OCI-LY7 (cell line): Measurements from ENCODE around the gene CLEC12A. TPM values are rescaled to one million over a fixed set of nuclear protein-coding genes. Genes with fewer than 3 reads are reported as not detected.

ENCODE experiments used
- BruUV-seq: library from RNA; stranded (reverse); fragments of 400-500 nt; replicated peaks from 2 replicates; lab custom pipeline; 2021; lab: Mats Ljungman, UMichigan
- CTCF ChIA-PET: fragments of 300-600 bp; sonication (Branson Sonifier 250); formaldehyde crosslinking; loops from one replicate; lab custom pipeline; 2022; ENCODE audit warnings: antibody characterized with exemption; ENCODE audit not compliant: unreplicated experiment; lab: Charles Lee
- POLR2A ChIA-PET: fragments of 300-600 bp; sonication (Branson Sonifier 250); formaldehyde crosslinking; loops from one replicate; lab custom pipeline; 2022; ENCODE audit warnings: antibody characterized with exemption; lab: Charles Lee
- DNase-seq: peaks from one replicate; pipeline ENCODE4 v3.0.0-alpha.2; 2015; ENCODE audit warnings: low spot score
- H2AFZ ChIP-seq: fragments of 200-600 bp; sonication (generic), shearing (Covaris generic); 2 replicates; pipeline ENCODE4 v1.6.1; 2014; ENCODE audit warnings: mild to moderate bottlenecking, antibody characterized with exemption, low read length, moderate library complexity
- H3K27ac ChIP-seq: fragments of 200-600 bp; sonication (generic); 2 replicates; pipeline ENCODE4 v1.5.1; 2014; ENCODE audit warnings: mixed run types, low read depth, mild to moderate bottlenecking, moderate library complexity, low read length, inconsistent platforms; ENCODE audit not compliant: poor library complexity, severe bottlenecking
- H3K36me3 ChIP-seq: fragments of 200-600 bp; sonication (generic); 2 replicates; pipeline ENCODE4 v1.6.1; 2014; ENCODE audit warnings: mild to moderate bottlenecking, antibody characterized with exemption, low read length, moderate library complexity, mixed read lengths; ENCODE audit not compliant: insufficient read depth
- H3K4me1 ChIP-seq: fragments of 200-600 bp; sonication (generic); 2 replicates; pipeline ENCODE4 v1.5.1; 2014; ENCODE audit warnings: mild to moderate bottlenecking, low read length; ENCODE audit not compliant: insufficient read depth, poor library complexity, severe bottlenecking
- H3K4me2 ChIP-seq: fragments of 200-600 bp; sonication (generic); 2 replicates; pipeline ENCODE4 v1.6.1; 2014; ENCODE audit warnings: mild to moderate bottlenecking, low read length
- H3K4me3 ChIP-seq: fragments of 200-600 bp; sonication (generic); 2 replicates; pipeline ENCODE4 v1.5.1; 2014; ENCODE audit warnings: mild to moderate bottlenecking, low read depth, low read length; ENCODE audit not compliant: poor library complexity, severe bottlenecking
- H3K79me2 ChIP-seq: fragments of 200-600 bp; sonication (generic); 2 replicates; pipeline ENCODE4 v1.6.1; 2016; ENCODE audit warnings: low read depth, mild to moderate bottlenecking, low read length, moderate library complexity, mixed read lengths; ENCODE audit not compliant: insufficient read depth
- H3K9me2 ChIP-seq: fragments of 200-600 bp; sonication (generic); 2 replicates; pipeline ENCODE4 v1.6.1; 2016; ENCODE audit warnings: mild to moderate bottlenecking, low read length, mixed read lengths; ENCODE audit not compliant: insufficient read depth
- H3K9me3 ChIP-seq: fragments of 200-600 bp; sonication (generic); 2 replicates; pipeline ENCODE4 v1.6.1; 2014; ENCODE audit warnings: mild to moderate bottlenecking, mixed run types, low read length, mixed read lengths
- H4K20me1 ChIP-seq: fragments of 200-600 bp; sonication (generic); 2 replicates; pipeline ENCODE4 v1.6.1; 2014; ENCODE audit warnings: mild to moderate bottlenecking, antibody characterized with exemption, low read length, moderate library complexity, mixed read lengths; ENCODE audit not compliant: insufficient read depth
- EZH2phosphoT487 ChIP-seq: fragments of 200-600 bp; sonication (generic); IDR thresholded peaks from 2 replicates; pipeline ENCODE4 v1.6.1; 2018; ENCODE audit warnings: low read depth, borderline replicate concordance, mild to moderate bottlenecking, mixed run types, antibody characterized with exemption, low read length, moderate library complexity, mixed read lengths
- intact Hi-C: fragments of 100-400 bp; cut with micrococcal nuclease; formaldehyde crosslinking; loops from one replicate; pipeline ENCODE4 v1.10.0; 2022; ENCODE audit not compliant: unreplicated experiment
- total RNA-seq, 2 experiments: library from RNA; depleted of rRNA in 1 of 2; stranded (reverse); fragments of >200 nt in 1 of 2; shearing (Covaris generic) in 1 of 2; gene quantifications; 2 replicates each; pipeline ENCODE4 v1.2.3, GENCODE V29; 2014 to 2022
- TF ChIP-seq, protein P1 (sequence below): fragments of 200-600 bp; sonication (generic); conservative IDR thresholded peaks from 2 replicates; pipeline ENCODE4 v1.5.1; 2014; ENCODE audit warnings: mild to moderate bottlenecking, antibody characterized with exemption, low read length, moderate library complexity, mixed read lengths

The CLEC12A gene
- total RNA-seq, 2 experiments from 2014 or later: not detected

DNA sequence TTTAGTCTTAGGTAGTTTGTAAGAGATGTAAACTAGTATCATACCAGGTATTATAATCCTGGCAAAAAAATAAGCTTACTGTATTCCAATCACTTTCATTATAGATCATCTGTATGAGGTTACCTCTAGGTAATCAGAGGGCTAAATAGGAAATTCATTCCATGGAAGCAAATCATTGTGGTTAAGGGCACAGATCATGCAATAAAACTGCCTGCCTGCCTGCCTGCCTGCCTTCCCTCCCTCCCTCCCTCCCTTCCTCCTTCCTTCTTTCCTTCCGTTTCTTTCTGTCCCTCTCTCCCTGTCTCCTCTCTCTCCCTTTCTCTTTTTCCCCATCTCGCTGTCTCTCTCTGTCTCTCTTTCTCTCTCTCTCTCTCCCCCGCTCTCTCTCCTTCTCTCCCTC, 56.1 kb downstream of the CLEC12A start:
- ChIA-PET POLR2A (no interaction called here), CTCF (no interaction called here)
- intact Hi-C loops: no loop called here
- Histone ChIP-seq H2AFZ (no peak overlapping the region), H3K4me1 (no peaks in the 10 kb centered on the region), H3K4me3 (no peak overlapping the region), H3K9me2 (no peaks in the 10 kb centered on the region), H4K20me1 (no peaks in the 10 kb centered on the region), H3K4me2 (no peak overlapping the region), H3K36me3 (no peaks in the 10 kb centered on the region), H3K27ac (no peak overlapping the region), H3K9me3 (no peaks in the 10 kb centered on the region), H3K79me2 (no peaks in the 10 kb centered on the region)
- no peak for TF ChIP-seq EZH2phosphoT487
- TF ChIP-seq, protein P1, sequence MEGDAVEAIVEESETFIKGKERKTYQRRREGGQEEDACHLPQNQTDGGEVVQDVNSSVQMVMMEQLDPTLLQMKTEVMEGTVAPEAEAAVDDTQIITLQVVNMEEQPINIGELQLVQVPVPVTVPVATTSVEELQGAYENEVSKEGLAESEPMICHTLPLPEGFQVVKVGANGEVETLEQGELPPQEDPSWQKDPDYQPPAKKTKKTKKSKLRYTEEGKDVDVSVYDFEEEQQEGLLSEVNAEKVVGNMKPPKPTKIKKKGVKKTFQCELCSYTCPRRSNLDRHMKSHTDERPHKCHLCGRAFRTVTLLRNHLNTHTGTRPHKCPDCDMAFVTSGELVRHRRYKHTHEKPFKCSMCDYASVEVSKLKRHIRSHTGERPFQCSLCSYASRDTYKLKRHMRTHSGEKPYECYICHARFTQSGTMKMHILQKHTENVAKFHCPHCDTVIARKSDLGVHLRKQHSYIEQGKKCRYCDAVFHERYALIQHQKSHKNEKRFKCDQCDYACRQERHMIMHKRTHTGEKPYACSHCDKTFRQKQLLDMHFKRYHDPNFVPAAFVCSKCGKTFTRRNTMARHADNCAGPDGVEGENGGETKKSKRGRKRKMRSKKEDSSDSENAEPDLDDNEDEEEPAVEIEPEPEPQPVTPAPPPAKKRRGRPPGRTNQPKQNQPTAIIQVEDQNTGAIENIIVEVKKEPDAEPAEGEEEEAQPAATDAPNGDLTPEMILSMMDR: no peak
- no TSS peak for BruUV-seq
- no peak for DNase-seq

DNA sequence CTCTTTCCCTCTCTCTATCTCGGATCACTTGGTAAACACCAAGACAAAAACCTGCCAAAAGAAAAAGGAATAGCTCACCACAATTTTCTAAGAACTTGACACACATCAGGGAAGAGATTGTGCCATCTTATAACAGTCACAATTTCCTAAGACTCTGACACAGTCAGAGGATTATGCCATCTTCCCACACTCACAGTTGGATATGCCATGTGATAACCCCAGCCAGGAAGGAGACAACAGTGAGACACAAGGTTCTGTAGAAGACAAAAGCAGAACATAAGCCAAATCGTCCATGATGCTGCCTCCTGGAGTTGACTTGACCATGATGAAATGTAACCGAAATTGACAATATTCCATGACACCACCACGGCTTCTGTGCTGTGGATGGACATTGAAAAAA, 56.5 kb downstream of the CLEC12A start:
- Histone ChIP-seq H3K4me1 (no peaks in the 10 kb centered on the region), H2AFZ (no peak overlapping the region), H3K27ac (no peak overlapping the region), H4K20me1 (no peaks in the 10 kb centered on the region), H3K4me3 (no peak overlapping the region), H3K79me2 (no peaks in the 10 kb centered on the region), H3K9me3 (no peaks in the 10 kb centered on the region), H3K4me2 (no peak overlapping the region), H3K9me2 (no peaks in the 10 kb centered on the region), H3K36me3 (no peaks in the 10 kb centered on the region)
- CTCF ChIA-PET: no interaction called here
- TF ChIP-seq EZH2phosphoT487: no peak
- TF ChIP-seq, protein P1: no peak
- DNase-seq: no peak
- intact Hi-C loops: no loop called here
- BruUV-seq: no TSS peak
- POLR2A ChIA-PET: interaction anchor here (0.5 to 0.6 kb wide), 2 partner anchors 11 to 1908 kb away, joined by 3 read pairs; no protein-coding TSS in a partner anchor

DNA sequence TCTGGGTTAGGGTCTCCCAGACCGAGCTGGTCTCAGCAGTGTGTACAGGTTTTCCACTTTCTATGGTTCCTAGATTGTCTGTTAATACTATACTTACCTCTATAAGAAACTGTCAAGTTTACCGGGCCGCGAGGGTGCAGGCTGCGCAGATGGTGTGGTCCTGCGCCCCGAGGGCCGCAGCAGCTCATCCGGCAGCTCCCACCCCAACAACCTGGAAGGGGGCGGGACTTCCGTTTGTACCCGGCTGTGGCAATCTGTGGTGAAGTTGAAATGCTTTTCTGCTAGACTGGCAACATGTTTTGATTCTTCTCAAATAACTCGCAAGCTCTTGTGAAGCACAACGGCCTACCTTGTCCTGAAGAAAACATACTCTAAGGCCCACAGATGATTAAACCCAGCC, 59.2 kb downstream of the CLEC12A start, which contains the start of gene CLEC9A:
TSS of gene CLEC9A (plus strand) at position 237 of the 400 bp plus-strand sequence. CDS start 22,006 bp downstream, outside the sequence.
- no peak for TF ChIP-seq EZH2phosphoT487
- TF ChIP-seq, protein P1: no peak
- CTCF ChIA-PET: no interaction called here
- Histone ChIP-seq H3K27ac (no peak within 1 kb of the TSS), H3K79me2 (no peaks in the 10 kb centered on the region), H3K4me2 (no peak within 1 kb of the TSS), H3K4me3 (no peak within 1 kb of the TSS), H3K36me3 (no peaks in the 10 kb centered on the region), H3K4me1 (no peaks in the 10 kb centered on the region), H2AFZ (no peak within 1 kb of the TSS), H3K9me2 (no peaks in the 10 kb centered on the region), H3K9me3 (no peaks in the 10 kb centered on the region), H4K20me1 (no peaks in the 10 kb centered on the region)
- no peak for DNase-seq
- intact Hi-C loops: loop anchor here (10.0 kb wide), 2 partner anchors 304 to 534 kb away; no protein-coding TSS in a partner anchor
- no TSS peak for BruUV-seq
- POLR2A ChIA-PET: interaction anchor here (0.6 to 1.2 kb wide), 2 partner anchors 13 to 229 kb away, joined by 3 read pairs; no protein-coding TSS in a partner anchor
